Measurements from ENCODE around the gene ZNF256. TPM values are rescaled to one million over a fixed set of nuclear protein-coding genes. Genes with fewer than 3 reads are reported as not detected.

The ZNF256 gene
- total and polyA plus RNA-seq, 2 of the 13 experiments (the other 11 are each of a cell fraction or from before 2014, with no cell fraction given): 3.8 to 6.0 TPM

- TF ChIP-seq ZNF883 (CRISPR knock-in tag; IDR thresholded peaks at IDR 0.05; ENCODE audit: not compliant biosample characterization) (peak; percentile 33), XRCC5 (optimal IDR thresholded peaks at IDR 0.05; ENCODE audit: low read length) (no peak), NR3C1 (CRISPR knock-in tag; IDR thresholded peaks at IDR 0.05) (no peak), ZBTB40 (IDR thresholded peaks at IDR 0.05) (no peak), ZBTB40 (CRISPR knock-in tag; IDR thresholded peaks at IDR 0.05) (no peak), ZZZ3 (CRISPR knock-in tag; IDR thresholded peaks at IDR 0.05; ENCODE audit: borderline replicate concordance) (no peak), ZNF513 (CRISPR knock-in tag; conservative IDR thresholded peaks at IDR 0.05) (0 out of 2 replicates have a peak, but pooled peaks have one; percentile 33), MAFG (CRISPR knock-in tag; IDR thresholded peaks at IDR 0.05) (no peak), U2AF2 (IDR thresholded peaks at IDR 0.05; ENCODE audit: low read depth, low read length) (no peak), ZNF446 (CRISPR knock-in tag; IDR thresholded peaks at IDR 0.05) (no peak), TFAP4 (IDR thresholded peaks at IDR 0.05; ENCODE audit: borderline replicate concordance, low read depth) (0 out of 2 replicates have a peak, but pooled peaks have one; percentile 1), ZNF567 (CRISPR knock-in tag; IDR thresholded peaks at IDR 0.05; ENCODE audit: borderline replicate concordance) (no peak), THAP8 (CRISPR knock-in tag; IDR thresholded peaks at IDR 0.05; ENCODE audit: borderline replicate concordance) (0 out of 2 replicates have a peak, but pooled peaks have one; percentile 43), MIXL1 (CRISPR knock-in tag; IDR thresholded peaks at IDR 0.05) (no peak), NR2C2 (CRISPR knock-in tag; IDR thresholded peaks at IDR 0.05; ENCODE audit: borderline replicate concordance) (no peak), ZNF468 (CRISPR knock-in tag; IDR thresholded peaks at IDR 0.05) (no peak), GLI4 (CRISPR knock-in tag; IDR thresholded peaks at IDR 0.05; ENCODE audit: borderline replicate concordance) (0 out of 2 replicates have a peak, but pooled peaks have one; percentile 10), ARHGAP35 (CRISPR knock-in tag; IDR thresholded peaks at IDR 0.05; ENCODE audit: borderline replicate concordance) (0 out of 2 replicates have a peak, but pooled peaks have one; percentile 6), NR2F2 (IDR thresholded peaks at IDR 0.05; ENCODE audit: borderline replicate concordance, low read depth) (no peak), ZNF652 (CRISPR knock-in tag; IDR thresholded peaks at IDR 0.05; ENCODE audit: borderline replicate concordance, low read depth) (no peak)
Measured at GRCh38 chr19:57947088-57947418, 453 bp downstream of the ZNF256 start (continued).

Measured in HepG2 (cell line).